HFFc6 (cell line): ENCODE data around the gene GARIN3. TPM values are rescaled to one million over a fixed set of nuclear protein-coding genes. Genes with fewer than 3 reads are reported as not detected.

Experiments
- DNase-seq: peaks from one replicate; pipeline ENCODE4 v3.0.0-alpha.2; 2018
- H3K27ac Mint-ChIP-seq: 2 replicates; pipeline ENCODE4 v1.8.0; 2020; ENCODE audit warnings: mild to moderate bottlenecking, mixed read lengths
- H3K27me3 Mint-ChIP-seq: 2 replicates; pipeline ENCODE4 v1.8.0; 2021; ENCODE audit warnings: mild to moderate bottlenecking, moderate library complexity, mixed read lengths; ENCODE audit not compliant: insufficient read depth
- H3K36me3 Mint-ChIP-seq: 2 replicates; pipeline ENCODE4 v1.8.0; 2021; ENCODE audit warnings: low read depth, mixed read lengths
- H3K4me1 Mint-ChIP-seq: 2 replicates; pipeline ENCODE4 v1.8.0; 2020; ENCODE audit warnings: low read depth, mixed read lengths
- H3K4me3 Mint-ChIP-seq: 2 replicates; pipeline ENCODE4 v1.8.0; 2020; ENCODE audit warnings: mild to moderate bottlenecking, moderate library complexity, mixed read lengths
- H3K9me3 Mint-ChIP-seq: 2 replicates; pipeline ENCODE4 v1.8.0; 2020; ENCODE audit warnings: mild to moderate bottlenecking, mixed read lengths
- CTCF ChIP-seq: fragments of 200-600 bp; sonication (generic); IDR thresholded peaks from 2 replicates; pipeline ENCODE4 v1.5.0; 2021; ENCODE audit warnings: antibody characterized with exemption, mild to moderate bottlenecking
- total RNA-seq, 6 experiments: library from RNA; stranded (reverse); fragmentation: NEBNext Ultra II Directional; extraction: Animal tissue kit (Norgen Biotek cat#: 25700); gene quantifications; 2 replicates in 1 of 6; 3 replicates in 5 of 6; pipeline ENCODE4 v1.2.3, GENCODE V29; 2021

Gene GARIN3
- total RNA-seq, 6 experiments from 2014 or later, result not detected

- Mint-ChIP-seq H3K36me3 (no peaks in the 10 kb centered on the region), H3K4me1 (no peaks in the 10 kb centered on the region), H3K27ac (no peak overlapping the region), H3K4me3 (no peak overlapping the region; the same call in 1 of the 2 replicates), H3K9me3 (no peaks in the 10 kb centered on the region), H3K27me3 (peaks cover 13% of the 10 kb centered on the region)
- TF ChIP-seq CTCF, result no peak
- no peak for DNase-seq
These were observed 10.8 kb downstream of the GARIN3 start for GRCh38 chr5:157155297-157155696.

GRCh38 chr5:157150995-157151394 lies 15.1 kb downstream of the GARIN3 start:
- no peak for DNase-seq
- Mint-ChIP-seq H3K27ac (no peak overlapping the region), H3K4me1 (peaks cover 11% of the 10 kb centered on the region), H3K4me3 (no peak overlapping the region), H3K27me3 (peaks cover 16% of the 10 kb centered on the region), H3K9me3 (no peaks in the 10 kb centered on the region), H3K36me3 (no peaks in the 10 kb centered on the region)
- no peak for TF ChIP-seq CTCF

- Mint-ChIP-seq H3K36me3 (no peaks in the 10 kb centered on the region), H3K9me3 (no peaks in the 10 kb centered on the region), H3K4me3 (no peak overlapping the region), H3K27ac (no peak overlapping the region), H3K27me3 (peaks cover 13% of the 10 kb centered on the region), H3K4me1 (peaks cover 13% of the 10 kb centered on the region)
- peak; percentile 95 for TF ChIP-seq CTCF
- DNase-seq, result peak; percentile 67
These were observed 17.1 kb downstream of the GARIN3 start for GRCh38 chr5:157148734-157149615.

- Mint-ChIP-seq H3K9me3 (no peaks in the 10 kb centered on the region), H3K36me3 (peaks cover 6% of the 10 kb centered on the region), H3K4me3 (peak overlapping the region; percentile 97), H3K27me3 (peaks cover 8% of the 10 kb centered on the region), H3K4me1 (peaks cover 29% of the 10 kb centered on the region), H3K27ac (peak overlapping the region; percentile 87)
- TF ChIP-seq CTCF, result no peak; the same call in 1 of the 2 replicates
- no peak for DNase-seq
These were observed 22.7 kb downstream of the GARIN3 start for GRCh38 chr5:157143127-157143971.

GRCh38 chr5:157142317-157143126 lies 23.5 kb downstream of the GARIN3 start, which contains the start of gene MED7:
Gene MED7, minus strand, starts transcription at chr5:157142865. Its CDS starts 3,434 bp downstream, at chr5:157139431.
- Mint-ChIP-seq H3K4me1 (peaks cover 23% of the 10 kb centered on the region), H3K27ac (peak within 1 kb of the TSS; percentile 87), H3K27me3 (peaks cover 5% of the 10 kb centered on the region; the same call in 1 of the 2 replicates), H3K4me3 (peak within 1 kb of the TSS; percentile 97), H3K9me3 (no peaks in the 10 kb centered on the region), H3K36me3 (peaks cover 8% of the 10 kb centered on the region)
- no peak for TF ChIP-seq CTCF
- DNase-seq, result peak; percentile 100
